HTERT RPE-1 (cell line): ENCODE measurements around the gene ATF3.

Source experiments
- in situ Hi-C: fragments of 300-500 bp; cut with MboI; formaldehyde crosslinking; loops from 4 replicates; pipeline ENCODE4 v1.14.3; 2020; ENCODE audit warnings: low sequenced_read_pairs

ATF3 gene

DNA sequence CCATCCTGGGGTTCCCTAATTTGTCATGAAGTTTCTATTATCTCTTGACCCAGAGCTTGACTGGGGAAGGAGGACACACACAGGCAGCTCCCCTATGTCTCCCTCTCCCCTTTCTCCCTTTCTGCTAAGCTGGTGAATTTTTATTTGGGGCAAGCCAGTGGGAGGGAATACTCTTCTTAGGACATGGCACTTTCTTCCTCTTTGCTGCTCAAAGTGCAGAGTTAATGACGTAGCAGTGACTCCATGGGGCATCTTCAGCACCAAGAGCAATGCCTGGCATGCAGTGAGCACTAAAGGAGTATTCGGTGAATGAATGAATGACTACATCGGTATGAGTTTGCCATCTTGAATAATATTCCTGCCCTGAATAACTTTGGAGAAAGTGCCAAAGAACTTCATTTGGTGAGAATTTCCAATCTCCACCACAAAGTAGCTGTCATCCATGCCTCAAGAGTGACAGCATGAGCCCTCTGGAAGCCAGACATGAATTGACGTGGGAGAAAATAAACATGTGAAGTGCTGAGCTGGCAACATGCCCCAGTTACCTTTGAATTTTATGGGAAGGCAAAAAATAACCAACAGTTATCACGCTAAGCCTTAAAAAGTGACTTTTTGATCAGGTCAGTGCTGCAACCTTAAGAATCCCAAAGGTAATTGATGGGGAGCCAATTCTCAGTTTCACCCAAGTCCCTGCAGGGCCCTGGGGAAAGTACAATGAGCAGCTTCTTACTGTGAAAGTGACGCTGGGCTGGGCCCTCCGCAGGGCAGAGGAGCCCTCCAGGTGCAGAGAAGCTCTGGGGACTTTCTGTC lies 22.1 kb upstream of the ATF3 start:
- in situ Hi-C loops: no loop called here

DNA sequence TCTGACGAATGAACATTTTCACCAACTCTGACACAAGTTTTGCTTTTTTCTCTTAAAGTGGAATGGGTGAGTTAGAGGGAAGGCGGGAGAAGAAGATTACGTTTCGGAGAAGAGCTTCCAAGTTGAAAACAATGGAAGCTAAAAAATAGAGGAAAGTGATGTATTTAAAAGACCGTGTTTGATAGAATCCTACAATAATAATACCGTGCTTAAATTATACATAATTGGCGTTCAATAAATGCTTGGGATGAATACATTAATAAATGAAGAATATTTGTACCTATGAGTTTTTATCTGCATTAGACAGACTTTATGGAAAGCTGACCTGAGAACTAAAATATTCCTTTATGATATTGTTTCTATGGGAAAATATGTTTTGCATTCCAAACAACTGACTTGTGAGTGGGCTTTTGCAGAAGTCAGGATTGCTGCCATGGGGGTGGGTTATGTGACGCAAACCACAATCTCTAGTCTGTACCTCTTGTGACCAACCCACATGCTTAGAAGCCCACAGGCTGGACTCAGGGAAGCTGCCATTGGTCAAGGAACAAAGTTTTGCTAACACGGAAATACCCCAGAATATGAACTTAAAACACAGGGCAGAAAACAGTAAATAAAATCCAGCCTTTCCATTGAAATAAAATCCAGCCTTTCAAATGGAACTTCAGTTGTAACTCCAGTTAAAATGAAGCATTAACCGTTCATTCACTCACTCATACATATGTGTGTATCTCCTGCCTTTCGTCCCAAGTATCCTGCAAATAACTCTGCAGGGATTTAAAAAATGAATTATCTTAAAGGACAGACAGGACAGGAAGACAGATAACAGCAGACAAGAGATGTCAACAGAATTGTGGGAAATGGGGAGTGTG lies 21.3 kb upstream of the ATF3 start:
- in situ Hi-C loops: no loop called here

- in situ Hi-C loops: no loop called here
Measured at GRCh38 chr1:212587888-212588510, 20.6 kb upstream of the ATF3 start.

DNA sequence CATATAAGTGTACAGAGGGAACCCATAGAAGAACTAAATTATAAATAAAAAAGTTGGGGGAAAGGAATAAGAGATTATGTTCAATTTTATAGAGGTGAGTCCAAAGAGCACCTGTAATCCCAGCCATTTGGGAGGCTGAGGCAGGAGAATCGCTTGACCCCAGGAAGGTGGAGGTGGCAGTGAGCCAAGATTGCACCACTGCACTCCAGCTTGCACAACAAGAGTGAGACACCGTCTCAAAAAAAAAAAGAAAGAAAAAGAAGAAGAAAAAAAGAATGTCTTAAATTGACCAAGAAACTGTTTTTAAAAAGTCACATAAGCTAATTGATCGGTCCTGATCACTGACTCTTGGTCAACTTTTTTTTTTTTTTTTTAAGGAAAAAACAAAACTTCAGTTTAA lies 19.1 kb upstream of the ATF3 start:
- in situ Hi-C loops: no loop called here

DNA sequence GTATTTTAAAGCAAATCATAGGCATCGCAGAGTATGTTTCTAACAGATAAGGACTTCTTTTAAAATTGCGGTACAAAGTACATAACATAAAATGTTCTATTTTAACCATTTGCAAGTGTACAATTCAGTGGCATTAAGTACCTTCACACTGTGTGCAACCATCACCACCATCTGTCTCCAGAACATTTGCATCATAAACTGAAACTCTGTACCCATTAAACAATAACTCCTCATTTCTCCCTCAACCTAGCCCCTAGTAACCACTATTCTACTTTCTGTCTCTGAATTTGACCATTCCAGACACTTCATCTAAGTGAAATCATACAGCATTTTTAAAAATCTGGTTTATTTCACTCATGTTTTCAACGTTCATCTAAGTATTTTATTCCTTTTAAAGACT lies 16.6 kb upstream of the ATF3 start:
- in situ Hi-C loops: no loop called here

DNA sequence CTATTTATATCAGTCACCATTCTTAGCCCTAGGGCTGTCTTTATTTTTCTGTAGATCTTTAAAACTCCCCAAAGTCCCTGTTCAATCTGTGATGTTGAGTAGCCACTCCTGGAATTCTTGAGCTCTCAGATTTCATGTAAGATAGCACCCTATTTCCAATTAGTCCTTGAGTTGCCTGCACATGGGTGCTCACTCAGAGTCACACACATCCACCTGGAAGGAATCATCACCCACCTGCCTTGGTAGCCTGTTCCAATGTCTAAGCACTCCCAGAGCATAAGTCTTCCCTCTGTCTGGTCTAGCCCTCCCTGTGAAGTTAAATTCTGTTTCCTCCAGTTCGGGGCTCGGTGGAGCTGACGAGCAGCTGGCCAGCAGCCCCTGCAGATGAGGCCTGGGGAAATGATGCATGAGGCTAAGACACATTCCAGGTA lies 14.7 kb upstream of the ATF3 start:
- in situ Hi-C loops: no loop called here

GRCh38 chr1:212594640-212595039 lies 13.9 kb upstream of the ATF3 start:
- in situ Hi-C loops: no loop called here

- in situ Hi-C loops: no loop called here
Measured at GRCh38 chr1:212595229-212595628, 13.3 kb upstream of the ATF3 start.

DNA sequence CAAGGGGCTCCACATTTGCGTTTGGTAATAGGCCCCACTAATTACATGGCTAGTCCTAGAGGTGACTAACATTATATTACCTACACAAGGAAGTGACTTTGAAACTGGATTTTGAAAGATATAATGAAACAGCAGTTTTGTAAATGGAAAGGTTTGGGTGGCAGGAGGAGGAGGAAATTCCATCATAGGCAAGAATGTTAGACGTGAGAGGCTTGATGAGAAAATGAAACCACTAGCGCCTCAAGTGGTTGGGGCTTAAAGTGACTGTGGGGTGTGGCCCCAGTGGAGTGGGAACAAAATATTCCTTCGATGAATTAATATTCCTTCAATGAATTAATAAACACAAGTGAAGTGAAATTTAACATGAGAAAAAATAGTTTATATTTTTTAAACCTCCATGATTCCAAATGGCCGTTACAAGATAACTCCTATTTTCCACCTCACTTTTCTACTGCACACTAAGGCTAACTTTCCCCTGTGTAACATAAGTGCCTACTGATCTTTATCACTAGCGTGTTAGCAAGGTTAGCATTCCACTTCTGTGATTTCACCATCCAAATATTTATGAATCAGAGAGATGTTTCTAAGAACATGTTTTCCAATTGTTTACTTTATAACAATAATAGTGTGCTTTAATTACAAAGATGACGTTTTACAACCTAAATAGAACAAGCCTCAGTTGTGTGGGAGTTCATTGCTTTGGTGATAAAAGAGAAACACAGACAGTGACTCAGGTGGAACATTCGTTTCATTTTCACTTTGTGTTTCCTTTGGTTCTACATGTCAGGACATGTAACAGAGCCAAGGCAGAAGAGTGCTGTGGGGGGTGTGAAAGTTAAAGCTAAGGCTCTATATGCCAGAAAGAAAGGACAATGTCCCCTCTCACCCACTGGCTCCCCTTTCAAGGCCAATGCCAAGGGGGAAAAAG lies 12.5 kb upstream of the ATF3 start:
- in situ Hi-C loops: no loop called here

- in situ Hi-C loops: no loop called here
Measured at GRCh38 chr1:212596798-212597197, 11.8 kb upstream of the ATF3 start.

GRCh38 chr1:212597487-212597886 lies 11.1 kb upstream of the ATF3 start:
- in situ Hi-C loops: no loop called here

GRCh38 chr1:212600071-212600915 lies 8.3 kb upstream of the ATF3 start:
- in situ Hi-C loops: no loop called here

GRCh38 chr1:212600980-212601379 lies 7.6 kb upstream of the ATF3 start:
- in situ Hi-C loops: no loop called here

DNA sequence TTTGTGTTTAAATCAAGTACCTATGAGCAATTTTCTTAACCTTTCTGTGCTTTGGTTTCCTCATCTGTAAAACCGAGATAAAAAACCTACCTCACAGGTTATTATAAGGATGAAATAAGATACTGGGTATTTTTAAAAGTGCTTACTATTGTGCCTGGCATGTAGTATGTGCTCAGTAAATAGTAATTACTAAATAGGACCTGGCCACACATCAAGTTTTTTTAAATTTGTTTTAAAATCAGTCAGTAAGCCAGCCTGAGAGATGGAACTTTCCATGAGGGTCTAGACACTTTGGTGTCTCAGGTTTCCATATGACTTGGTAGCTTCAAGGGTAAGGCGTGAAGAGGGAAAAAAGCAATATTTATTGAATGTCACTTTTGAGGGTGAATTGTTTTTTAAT lies 7.0 kb upstream of the ATF3 start:
- in situ Hi-C loops: no loop called here

GRCh38 chr1:212605441-212606394 lies 2.8 kb upstream of the ATF3 start:
- in situ Hi-C loops: no loop called here

GRCh38 chr1:212606395-212607205 lies 2.0 kb upstream of the ATF3 start:
- in situ Hi-C loops: no loop called here

GRCh38 chr1:212607206-212607912 lies 1.2 kb upstream of the ATF3 start:
- in situ Hi-C loops: no loop called here
